Transverse colon (tissue), 4 donors: ENCODE data around the gene PMP22.

Experiments
- CTCF ChIP-seq, 5 experiments: fragments of 200-600 bp in 3 of 5; fragments of 450-650 bp in 2 of 5; sonication (generic) in 3 of 5; IDR thresholded peaks; 1 replicate in 2 of 5; 2 replicates in 3 of 5; pipeline ENCODE4 v1.5.1; 2016 to 2017; ENCODE audit warnings: antibody characterized with exemption in 5 of 5, inconsistent platforms in 3 of 5, mild to moderate bottlenecking in 2 of 5, moderate library complexity in 1 of 5
- EP300 ChIP-seq: sonication (generic); formaldehyde crosslinking; IDR thresholded peaks from one replicate; pipeline ENCODE4 v1.6.1; 2017; ENCODE audit warnings: antibody characterized with exemption, low read depth
- POLR2AphosphoS5 ChIP-seq, 3 donors: sonication (generic); formaldehyde crosslinking; IDR thresholded peaks; one replicate each; pipeline ENCODE4 v1.6.1; 2016; ENCODE audit warnings: antibody characterized with exemption in 3 of 3

- TF ChIP-seq CTCF (IDR thresholded peaks at IDR 0.05) (no peak), POLR2AphosphoS5 (IDR thresholded peaks at IDR 0.05) (no peak), EP300 (no peak)
Measured at GRCh38 chr17:15230866-15231265, 34.3 kb downstream of the PMP22 start.
